NK-92 (cell line): ENCODE measurements around the gene OR5B2.
"Not testable (repeated sequence)": the region's sequence is repeated elsewhere in the genome, so short reads cannot be mapped to it uniquely, and the experiment has no call there.

Experiments used
- DNase-seq: peaks from one replicate; lab custom pipeline; 2025; ENCODE audit not compliant: unreplicated experiment; lab: John Stamatoyannopoulos, UW

OR5B2 gene

GRCh38 chr11:58428021-58428420 lies at the start of gene OR5B2:
TSS of gene OR5B2 (minus strand) at chr11:58428121. CDS start at chr11:58423261, 4,860 bp downstream.
- DNase-seq, result no peak

DNA sequence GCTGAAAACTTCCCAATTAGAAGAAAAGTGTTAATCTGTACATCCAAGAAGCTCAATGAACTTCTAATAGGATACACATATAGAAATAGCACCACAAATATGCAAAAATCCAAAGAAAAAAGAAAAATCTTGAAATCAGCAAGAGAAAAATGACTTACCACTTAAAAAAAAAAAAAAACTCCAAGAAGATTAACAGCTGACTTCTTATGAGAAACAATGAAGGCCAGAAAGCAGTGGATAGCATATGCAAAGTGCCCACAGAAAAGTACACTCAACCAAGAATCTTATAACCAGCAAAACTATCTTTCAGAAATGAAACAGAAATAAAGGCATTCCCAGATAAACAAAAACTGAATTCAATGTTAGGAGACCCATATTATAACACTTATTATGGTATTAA lies 44.0 kb upstream of the OR5B2 start:
- no peak for DNase-seq

GRCh38 chr11:58466293-58466692 lies 38.4 kb upstream of the OR5B2 start:
- no peak for DNase-seq

GRCh38 chr11:58465690-58466089 lies 37.8 kb upstream of the OR5B2 start:
- DNase-seq, result no peak

GRCh38 chr11:58451585-58451984 lies 23.7 kb upstream of the OR5B2 start:
- DNase-seq, result no peak

GRCh38 chr11:58446294-58446693 lies 18.4 kb upstream of the OR5B2 start:
- DNase-seq, result no peak

GRCh38 chr11:58444300-58444699 lies 16.4 kb upstream of the OR5B2 start:
- DNase-seq, result no peak

DNA sequence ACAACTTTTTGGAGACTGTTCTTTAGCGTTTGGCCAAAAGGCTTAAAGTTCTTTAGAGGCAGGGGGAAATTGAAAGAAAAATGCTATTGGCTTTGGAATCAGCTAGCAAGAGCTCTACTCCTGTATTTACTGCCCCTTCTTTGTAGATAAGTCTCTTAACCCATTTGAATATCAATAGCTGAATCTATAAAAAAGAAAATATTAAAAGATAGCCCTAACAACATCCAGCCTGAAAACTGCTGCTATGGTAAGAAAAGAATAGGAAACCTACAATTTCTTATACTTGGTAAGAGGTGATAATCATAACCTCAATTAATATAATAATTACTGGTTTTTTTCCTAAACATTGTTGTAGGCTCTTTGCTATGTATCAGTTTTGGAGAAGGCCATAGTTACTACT lies 14.2 kb upstream of the OR5B2 start, which contains the start of gene OR5B12:
OR5B12 (minus strand) TSS at position 101 of the 400 bp plus-strand sequence. CDS start 2,085 bp downstream, outside the sequence.
- DNase-seq, result no peak

- DNase-seq, result no peak
Observed at GRCh38 chr11:58438486-58438885, 10.6 kb upstream of the OR5B2 start.

DNA sequence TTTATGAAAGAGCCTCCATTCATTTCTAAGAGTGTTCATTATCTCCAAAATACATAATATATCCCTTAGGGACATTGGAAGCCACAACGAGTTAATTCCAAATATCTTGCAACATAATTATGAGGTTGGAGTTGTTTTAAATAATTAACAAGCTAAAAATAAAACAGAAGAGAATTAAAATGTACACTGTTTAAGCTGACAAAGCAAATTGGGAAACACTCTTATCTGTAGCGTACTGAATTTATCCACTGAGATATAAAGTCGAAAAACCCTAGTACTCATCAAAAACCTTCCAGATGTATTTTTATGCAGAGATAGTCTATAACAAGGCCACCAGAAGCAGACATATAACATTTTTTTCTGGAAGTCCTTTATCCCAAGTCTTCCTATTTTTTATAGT lies 6.3 kb upstream of the OR5B2 start:
- DNase-seq, result no peak

DNA sequence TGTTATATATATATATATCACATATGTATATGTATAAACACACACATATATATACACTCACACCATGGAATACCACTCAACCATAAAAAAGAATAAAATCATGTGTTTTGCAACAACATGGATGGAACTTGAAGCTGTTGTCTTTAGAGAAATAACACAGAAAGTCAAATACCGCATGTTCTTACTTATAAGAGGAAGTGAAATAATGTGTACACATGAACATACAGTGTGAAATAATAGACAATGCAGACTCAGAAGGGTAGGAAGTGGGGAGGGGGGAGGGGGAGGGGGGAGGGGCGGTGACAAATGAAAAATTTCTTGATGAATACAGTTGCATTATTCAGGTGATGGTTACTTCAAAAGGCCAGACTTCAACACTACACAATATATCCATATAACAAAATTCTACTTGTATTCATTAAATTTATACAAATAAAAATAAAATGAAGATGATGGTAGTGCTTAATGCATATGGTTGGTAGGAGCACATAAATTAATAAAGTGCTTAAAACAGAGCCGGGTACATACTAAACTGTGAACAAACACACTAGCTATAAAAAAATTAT lies 5.8 kb upstream of the OR5B2 start:
- DNase-seq, result no peak

DNA sequence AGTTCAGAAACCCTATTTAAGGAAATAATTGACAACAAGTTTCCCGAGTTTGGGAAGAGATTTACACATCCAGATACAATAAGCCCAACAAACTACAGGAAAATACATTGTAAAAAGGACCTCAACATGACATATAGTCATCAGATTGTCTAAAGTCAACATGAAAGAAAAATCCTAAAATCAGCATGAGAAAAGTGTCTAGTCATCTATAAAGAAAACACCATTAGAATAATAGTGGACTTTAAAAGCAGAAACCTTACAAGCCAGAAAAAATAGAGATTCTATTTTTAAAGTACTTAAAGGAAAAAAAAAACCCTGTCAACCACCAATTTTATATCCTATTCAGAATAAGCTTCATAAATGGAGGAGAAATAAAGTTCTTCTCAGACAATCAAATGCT lies 1.4 kb upstream of the OR5B2 start:
- DNase-seq, result no peak

DNA sequence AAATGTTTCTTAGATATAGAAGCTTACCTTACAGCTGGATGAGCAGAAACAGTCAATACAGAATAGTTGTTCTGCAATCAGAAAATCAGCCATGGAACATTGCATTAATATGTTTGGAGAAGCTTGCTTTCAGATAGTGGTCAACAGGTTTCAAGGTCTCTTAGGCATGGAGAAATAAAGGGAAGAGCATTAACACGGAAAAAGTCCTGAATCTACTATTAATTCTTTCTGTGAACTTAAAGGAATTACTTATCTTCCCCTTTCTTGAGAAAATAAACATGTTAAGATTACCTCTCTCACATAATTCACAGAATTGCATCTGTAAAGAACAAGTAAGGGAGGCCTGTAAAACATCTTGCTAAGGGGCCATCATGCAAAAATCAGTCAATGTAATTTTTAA lies 21.1 kb downstream of the OR5B2 start, which contains the start of gene OR5B3:
OR5B3 (minus strand) TSS at position 101 of the 400 bp plus-strand sequence. CDS start 3,465 bp downstream, outside the sequence.
- DNase-seq, result no peak

DNA sequence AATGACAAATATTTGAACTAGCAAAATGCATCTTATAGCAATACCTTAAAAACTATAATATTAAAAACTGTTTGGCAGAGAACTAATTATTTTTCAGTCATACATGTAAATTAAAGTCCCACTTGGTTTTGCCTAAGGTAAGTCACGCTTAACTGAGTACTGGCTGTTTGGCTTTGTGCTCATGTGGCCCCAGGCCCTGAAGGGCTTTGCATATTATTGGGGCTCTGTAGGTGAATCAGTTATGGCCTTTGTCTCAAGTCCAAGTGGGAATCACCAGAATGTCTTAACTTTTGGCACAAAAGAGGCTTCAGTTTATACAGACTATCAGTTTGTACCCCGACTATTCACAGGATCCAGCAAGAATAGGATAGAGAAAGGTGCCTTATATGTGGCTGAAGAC lies 28.3 kb downstream of the OR5B2 start:
- not testable (repeated sequence) for DNase-seq

DNA sequence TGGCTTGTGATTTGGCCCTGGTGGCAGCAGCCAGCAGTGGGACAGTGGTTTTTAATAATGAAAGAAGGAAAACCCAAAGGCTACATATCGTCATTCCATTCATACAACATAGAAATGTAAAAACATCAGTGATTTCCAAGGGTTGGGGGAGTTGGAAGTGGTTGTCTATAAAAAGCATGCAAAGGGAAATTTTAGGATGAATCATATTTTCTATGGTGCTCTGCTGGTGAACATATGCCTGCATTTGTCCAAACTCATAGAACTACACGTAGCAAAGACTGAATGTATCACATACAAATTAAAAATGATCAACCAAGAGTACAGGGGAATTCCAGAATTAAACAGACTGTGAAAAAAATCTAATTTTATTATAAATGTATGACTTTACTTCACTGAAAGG lies 32.3 kb downstream of the OR5B2 start:
- no peak for DNase-seq

- no peak for DNase-seq
Observed at GRCh38 chr11:58394195-58394594, 33.7 kb downstream of the OR5B2 start.

GRCh38 chr11:58392746-58393145 lies 35.2 kb downstream of the OR5B2 start:
- DNase-seq, result no peak

DNA sequence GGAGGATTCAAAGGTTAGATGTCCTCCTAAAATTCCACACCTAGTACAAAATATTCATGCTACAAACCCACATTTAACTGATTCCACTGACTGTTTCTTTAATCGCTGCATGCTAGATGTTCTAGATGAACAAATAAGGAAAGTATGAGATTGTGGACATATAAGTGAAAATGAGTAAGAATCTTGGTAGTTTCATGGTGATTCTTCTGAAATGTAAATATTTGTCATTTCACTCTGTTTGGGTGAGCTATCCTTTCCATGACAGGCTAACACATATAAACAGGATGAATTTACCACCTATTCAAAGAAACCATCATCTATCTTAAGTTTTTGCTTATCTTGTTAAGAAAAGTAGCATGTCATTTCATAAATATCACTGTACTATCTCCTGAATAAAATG lies 36.0 kb downstream of the OR5B2 start:
- DNase-seq, result no peak

- DNase-seq, result no peak
Observed at GRCh38 chr11:58390551-58391063, 37.3 kb downstream of the OR5B2 start.
